ENCODE results near the gene C19orf33.
"Not testable (repeated sequence)": the region's sequence is repeated elsewhere in the genome, so short reads cannot be mapped to it uniquely, and the experiment has no call there.

The C19orf33 gene

DNA sequence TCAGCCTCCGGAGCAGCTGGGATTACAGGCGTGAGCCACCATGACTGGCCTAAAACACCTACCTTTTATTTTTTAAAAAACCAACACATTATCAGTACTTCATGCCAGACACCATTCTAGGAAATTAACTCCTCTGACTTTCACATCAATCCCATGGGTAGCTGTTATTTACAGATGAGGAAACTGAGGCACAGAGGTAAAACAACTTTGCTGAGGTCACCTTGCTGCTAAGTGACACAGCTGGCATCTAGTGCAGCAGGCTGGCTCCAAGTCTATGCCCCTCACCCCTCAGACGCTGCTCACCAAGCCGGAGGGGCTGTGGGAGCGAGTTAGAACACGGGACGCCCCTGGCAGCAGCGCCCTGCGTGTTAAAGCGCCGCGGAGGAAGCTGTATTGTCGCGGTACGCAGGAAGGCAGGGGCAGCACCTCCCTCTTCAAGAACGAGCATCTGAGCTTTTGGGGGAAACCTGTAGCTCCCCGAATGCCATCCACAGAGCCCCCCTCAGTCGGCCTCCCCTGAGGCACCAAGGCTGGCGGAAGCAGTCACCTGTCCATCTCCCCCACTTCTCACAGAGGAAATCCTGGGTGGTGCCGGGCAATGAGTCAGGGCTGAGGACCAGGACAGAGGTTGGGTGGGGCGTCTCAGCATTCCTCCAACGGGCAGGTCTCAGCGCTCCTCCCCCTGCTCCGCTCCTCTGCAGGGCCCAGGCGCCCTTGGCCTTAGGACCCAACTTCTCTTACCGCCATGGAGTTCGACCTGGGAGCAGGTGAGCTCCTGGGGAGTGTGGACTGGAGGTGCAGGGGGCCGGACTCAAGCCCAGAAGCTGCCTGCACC, at the start of gene C19orf33:
Gene C19orf33, plus strand, starts transcription at position 735 of the 835 bp plus-strand sequence. Its CDS starts 11 bp downstream, at position 746.
- WGBS (ENCODE audit: insufficient coverage, insufficient read length), result no CpG with 5 or more reads among the region's 28 CpGs
- Histone ChIP-seq H3K27me3 (ENCODE audit: control insufficient read depth, insufficient read depth, low read length) (no peaks in the 10 kb centered on the region), H3K9me3 (ENCODE audit: control insufficient read depth, insufficient read depth, low read length) (no peaks in the 10 kb centered on the region), H3K4me1 (ENCODE audit: control insufficient read depth, insufficient read depth, low read length) (peaks cover 2% of the 10 kb centered on the region; the same call in 1 of the 2 replicates), H3K36me3 (ENCODE audit: control insufficient read depth, insufficient read depth, low read length) (peaks cover 5% of the 10 kb centered on the region), H3K27ac (ENCODE audit: low read length) (no peak within 1 kb of the TSS), H3K4me3 (ENCODE audit: low read length) (peak within 1 kb of the TSS; percentile 36; the same call in 1 of the 2 replicates)
- no peak for DNase-seq (ENCODE audit: low read depth, low spot score)

DNA sequence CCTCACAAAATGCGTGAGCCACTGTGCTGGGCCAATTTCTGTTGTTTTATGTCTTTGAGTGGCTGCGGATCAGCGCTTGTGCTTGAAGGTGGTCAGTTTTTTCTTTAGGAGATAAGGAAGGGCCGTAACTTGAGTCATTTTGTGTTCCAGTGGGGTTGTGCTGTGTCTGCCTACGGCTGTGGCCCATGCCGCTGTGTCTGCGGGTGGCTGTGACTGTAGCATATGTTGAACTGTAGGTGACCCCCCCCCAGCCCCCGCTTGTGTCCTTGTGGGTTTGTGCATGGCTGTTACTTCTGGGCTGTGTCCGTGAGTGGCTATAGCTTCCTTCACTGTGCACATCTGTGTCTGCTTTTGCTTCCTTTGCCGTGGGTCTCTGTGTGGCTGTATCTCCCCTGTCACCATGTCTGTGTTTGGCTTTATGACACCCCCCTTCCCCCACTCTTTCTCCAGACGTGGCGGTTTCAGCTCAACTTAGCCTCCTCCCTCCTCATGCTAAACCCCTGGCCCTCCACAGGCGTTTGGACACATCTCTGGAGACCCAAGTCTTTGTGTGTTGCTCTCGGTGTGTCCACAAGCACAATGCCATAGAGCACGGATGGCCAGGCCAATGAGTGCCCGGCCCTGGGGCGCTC, 48.6 kb upstream of the C19orf33 start:
- Histone ChIP-seq H3K36me3 (ENCODE audit: control insufficient read depth, insufficient read depth, low read length) (no peaks in the 10 kb centered on the region; the same call in 1 of the 2 replicates), H3K27me3 (ENCODE audit: control insufficient read depth, insufficient read depth, low read length) (no peaks in the 10 kb centered on the region), H3K4me3 (ENCODE audit: low read length) (peak overlapping the region; percentile 73), H3K27ac (ENCODE audit: low read length) (no peak overlapping the region), H3K9me3 (ENCODE audit: control insufficient read depth, insufficient read depth, low read length) (no peaks in the 10 kb centered on the region), H3K4me1 (ENCODE audit: control insufficient read depth, insufficient read depth, low read length) (peaks cover 11% of the 10 kb centered on the region)
- no CpG with 5 or more reads among the region's 17 CpGs for WGBS (ENCODE audit: insufficient coverage, insufficient read length)
- DNase-seq (ENCODE audit: low read depth, low spot score), result no peak

DNA sequence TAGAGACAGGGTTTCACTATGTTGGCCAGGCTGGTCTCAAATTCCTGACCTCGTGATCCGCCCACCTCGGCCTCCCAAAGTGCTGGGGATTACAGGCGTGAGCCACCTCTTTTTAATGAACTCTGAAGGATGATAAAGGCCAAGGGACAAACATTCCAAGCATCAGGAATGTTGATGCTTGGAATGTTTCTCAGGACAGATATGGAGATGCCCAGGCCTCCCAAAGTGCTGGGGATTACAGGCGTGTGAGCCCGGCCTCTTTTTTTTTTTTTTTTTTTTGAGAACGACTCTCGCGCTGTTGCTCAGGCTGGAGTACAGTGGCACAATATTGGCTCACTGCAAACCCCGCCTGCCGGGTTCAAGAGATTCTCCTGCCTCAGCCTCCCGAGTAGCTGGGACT, 42.1 kb upstream of the C19orf33 start:
- DNase-seq (ENCODE audit: low read depth, low spot score); H3K36me3 ChIP-seq (ENCODE audit: control insufficient read depth, insufficient read depth, low read length); H3K27ac ChIP-seq (ENCODE audit: low read length); H3K4me1 ChIP-seq (ENCODE audit: control insufficient read depth, insufficient read depth, low read length); H3K4me3 ChIP-seq (ENCODE audit: low read length); H3K27me3 ChIP-seq (ENCODE audit: control insufficient read depth, insufficient read depth, low read length); H3K9me3 ChIP-seq (ENCODE audit: control insufficient read depth, insufficient read depth, low read length): not testable (repeated sequence)
- WGBS (ENCODE audit: insufficient coverage, insufficient read length), result no CpG with 5 or more reads among the region's 12 CpGs

- no CpG with 5 or more reads among the region's 7 CpGs for WGBS (ENCODE audit: insufficient coverage, insufficient read length)
- no peak overlapping the region for H3K27ac ChIP-seq (ENCODE audit: low read length)
- no peak overlapping the region for H3K4me3 ChIP-seq (ENCODE audit: low read length)
- H3K9me3 ChIP-seq (ENCODE audit: control insufficient read depth, insufficient read depth, low read length), result no peaks in the 10 kb centered on the region
- no peaks in the 10 kb centered on the region for H3K36me3 ChIP-seq (ENCODE audit: control insufficient read depth, insufficient read depth, low read length)
- no peak for DNase-seq (ENCODE audit: low read depth, low spot score)
- H3K4me1 ChIP-seq (ENCODE audit: control insufficient read depth, insufficient read depth, low read length), result 0 out of 2 replicates have a peak, but pooled peaks cover 3% of the 10 kb centered on the region
- no peaks in the 10 kb centered on the region for H3K27me3 ChIP-seq (ENCODE audit: control insufficient read depth, insufficient read depth, low read length)
Measured at GRCh38 chr19:38262585-38263268, 41.3 kb upstream of the C19orf33 start.

GRCh38 chr19:38263689-38264485, 40.2 kb upstream of the C19orf33 start:
- Histone ChIP-seq H3K27ac (ENCODE audit: low read length) (no peak overlapping the region), H3K4me1 (ENCODE audit: control insufficient read depth, insufficient read depth, low read length) (0 out of 2 replicates have a peak, but pooled peaks cover 3% of the 10 kb centered on the region)
- DNase-seq (ENCODE audit: low read depth, low spot score), result peak; percentile 82

DNA sequence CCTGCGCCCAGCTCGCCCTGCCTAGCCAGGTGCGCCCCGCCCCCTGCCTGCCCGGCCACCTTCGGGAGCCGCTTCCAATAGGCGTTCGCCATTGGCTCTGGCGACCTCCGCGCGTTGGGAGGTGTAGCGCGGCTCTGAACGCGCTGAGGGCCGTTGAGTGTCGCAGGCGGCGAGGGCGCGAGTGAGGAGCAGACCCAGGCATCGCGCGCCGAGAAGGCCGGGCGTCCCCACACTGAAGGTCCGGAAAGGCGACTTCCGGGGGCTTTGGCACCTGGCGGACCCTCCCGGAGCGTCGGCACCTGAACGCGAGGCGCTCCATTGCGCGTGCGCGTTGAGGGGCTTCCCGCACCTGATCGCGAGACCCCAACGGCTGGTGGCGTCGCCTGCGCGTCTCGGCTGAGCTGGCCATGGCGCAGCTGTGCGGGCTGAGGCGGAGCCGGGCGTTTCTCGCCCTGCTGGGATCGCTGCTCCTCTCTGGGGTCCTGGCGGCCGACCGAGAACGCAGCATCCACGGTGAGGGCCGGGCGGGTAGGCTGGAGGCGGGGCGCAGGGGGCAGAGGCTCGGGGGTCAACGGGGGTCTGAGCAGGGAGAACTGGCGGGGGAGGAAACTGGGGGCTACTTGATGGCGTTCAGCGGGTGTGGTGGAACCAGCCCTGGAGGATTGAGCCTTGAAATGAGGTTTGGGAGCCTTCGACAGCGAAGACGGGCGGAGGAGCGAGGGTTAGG, 39.4 kb upstream of the C19orf33 start, which contains the start of gene SPINT2:
Gene SPINT2, plus strand, starts transcription at position 88 of the 727 bp plus-strand sequence. Its CDS starts 320 bp downstream, at position 408.
- Histone ChIP-seq H3K4me1 (ENCODE audit: control insufficient read depth, insufficient read depth, low read length) (0 out of 2 replicates have a peak, but pooled peaks cover 3% of the 10 kb centered on the region), H3K27ac (ENCODE audit: low read length) (no peak within 1 kb of the TSS), H3K9me3 (ENCODE audit: control insufficient read depth, insufficient read depth, low read length) (no peaks in the 10 kb centered on the region), H3K36me3 (ENCODE audit: control insufficient read depth, insufficient read depth, low read length) (no peaks in the 10 kb centered on the region), H3K27me3 (ENCODE audit: control insufficient read depth, insufficient read depth, low read length) (no peaks in the 10 kb centered on the region), H3K4me3 (ENCODE audit: low read length) (peak within 1 kb of the TSS; percentile 52; the same call in 1 of the 2 replicates)
- WGBS (ENCODE audit: insufficient coverage, insufficient read length), result no CpG with 5 or more reads among the region's 78 CpGs
- peak; percentile 64 for DNase-seq (ENCODE audit: low read depth, low spot score)

More at GRCh38 chr19:38263689-38264485, 40.2 kb upstream of the C19orf33 start:
- no peaks in the 10 kb centered on the region for H3K27me3 ChIP-seq (ENCODE audit: control insufficient read depth, insufficient read depth, low read length)
- H3K4me3 ChIP-seq (ENCODE audit: low read length), result peak overlapping the region; percentile 52; the same call in 1 of the 2 replicates
- H3K9me3 ChIP-seq (ENCODE audit: control insufficient read depth, insufficient read depth, low read length), result no peaks in the 10 kb centered on the region
- no peaks in the 10 kb centered on the region for H3K36me3 ChIP-seq (ENCODE audit: control insufficient read depth, insufficient read depth, low read length)
- WGBS (ENCODE audit: insufficient coverage, insufficient read length), result no CpG with 5 or more reads among the region's 34 CpGs

GRCh38 chr19:38265213-38265861, 38.7 kb upstream of the C19orf33 start:
- peak overlapping the region; percentile 52; the same call in 1 of the 2 replicates for H3K4me3 ChIP-seq (ENCODE audit: low read length)
- no peaks in the 10 kb centered on the region for H3K9me3 ChIP-seq (ENCODE audit: control insufficient read depth, insufficient read depth, low read length)
- no CpG with 5 or more reads among the region's 14 CpGs for WGBS (ENCODE audit: insufficient coverage, insufficient read length)
- H3K27me3 ChIP-seq (ENCODE audit: control insufficient read depth, insufficient read depth, low read length), result no peaks in the 10 kb centered on the region
- H3K4me1 ChIP-seq (ENCODE audit: control insufficient read depth, insufficient read depth, low read length), result 0 out of 2 replicates have a peak, but pooled peaks cover 3% of the 10 kb centered on the region
- no peaks in the 10 kb centered on the region for H3K36me3 ChIP-seq (ENCODE audit: control insufficient read depth, insufficient read depth, low read length)
- no peak for DNase-seq (ENCODE audit: low read depth, low spot score)
- H3K27ac ChIP-seq (ENCODE audit: low read length), result no peak overlapping the region

DNA sequence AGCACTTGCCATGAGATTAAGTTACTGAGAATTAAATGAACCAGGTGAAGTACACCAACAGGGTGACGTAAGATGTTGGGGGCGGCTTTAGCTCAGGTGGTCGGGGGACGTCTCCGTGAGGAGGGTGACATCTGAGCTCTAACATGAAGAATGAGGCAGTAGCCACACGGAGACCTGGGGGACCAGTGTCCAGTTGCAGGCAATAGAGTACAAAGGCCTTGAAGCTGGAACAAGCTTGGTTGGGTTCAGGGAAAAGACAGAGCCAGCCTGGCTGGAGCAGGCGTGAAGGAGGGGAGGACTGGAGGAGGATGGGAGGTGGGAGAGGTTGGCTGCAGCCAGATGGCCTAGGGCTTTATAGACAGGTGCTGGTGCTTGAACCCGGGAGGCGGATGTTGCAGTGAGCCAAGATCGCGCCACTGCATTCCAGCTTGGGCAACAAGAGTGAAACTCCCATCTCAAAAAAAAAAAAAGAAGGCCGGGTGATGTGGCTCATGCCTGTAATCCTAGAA, 38.1 kb upstream of the C19orf33 start:
- Histone ChIP-seq H3K27ac (ENCODE audit: low read length) (no peak overlapping the region), H3K4me3 (ENCODE audit: low read length) (no peak overlapping the region; the same call in 1 of the 2 replicates), H3K36me3 (ENCODE audit: control insufficient read depth, insufficient read depth, low read length) (no peaks in the 10 kb centered on the region), H3K9me3 (ENCODE audit: control insufficient read depth, insufficient read depth, low read length) (no peaks in the 10 kb centered on the region), H3K27me3 (ENCODE audit: control insufficient read depth, insufficient read depth, low read length) (no peaks in the 10 kb centered on the region), H3K4me1 (ENCODE audit: control insufficient read depth, insufficient read depth, low read length) (0 out of 2 replicates have a peak, but pooled peaks cover 3% of the 10 kb centered on the region)
- WGBS (ENCODE audit: insufficient coverage, insufficient read length), result no CpG with 5 or more reads among the region's 12 CpGs
- DNase-seq (ENCODE audit: low read depth, low spot score), result no peak
